IMR-90 (cell line): ENCODE results near the gene RAET1E. TPM values are rescaled to one million over a fixed set of nuclear protein-coding genes. Genes with fewer than 3 reads are reported as not detected.
"Not testable (repeated sequence)": the region's sequence is repeated elsewhere in the genome, so short reads cannot be mapped to it uniquely, and the experiment has no call there.

Experiments used
- ATAC-seq: fragments of 200-7000 bp; cut with Tn5 transposase; 2 replicates; pipeline ENCODE4 v1.9.1; 2020; ENCODE audit warnings: low read depth, mild to moderate bottlenecking, moderate library complexity
- BruUV-seq: library from RNA; stranded (reverse); fragments of 400-500 nt; replicated peaks from 2 replicates; lab custom pipeline; 2021; lab: Mats Ljungman, UMichigan
- CTCF ChIA-PET: fragments of 300-600 bp; formaldehyde crosslinking; extraction: SDS; loops from one replicate; lab custom pipeline; 2021; ENCODE audit warnings: antibody characterized with exemption; lab: Yijun Ruan, JAX
- POLR2A ChIA-PET: fragments of 300-600 bp; sonication (Branson Sonifier 250); formaldehyde crosslinking; loops from one replicate; lab custom pipeline; 2022; ENCODE audit warnings: antibody characterized with exemption; ENCODE audit not compliant: unreplicated experiment; lab: Charles Lee
- DNase-seq: peaks from one replicate; pipeline ENCODE4 v3.0.0; 2013
- H2AFZ ChIP-seq: replicated peaks from 2 replicates; pipeline ENCODE3; 2013; ENCODE audit warnings: low read length, mild to moderate bottlenecking; ENCODE audit not compliant: poor library complexity
- H2AK5ac ChIP-seq: 2 replicates; pipeline ENCODE4 v1.6.1; 2013; ENCODE audit warnings: low read depth, low read length, inconsistent platforms
- H2AK9ac ChIP-seq: replicated peaks from 2 replicates; pipeline ENCODE3; 2013; ENCODE audit warnings: mild to moderate bottlenecking, low read depth, low read length, moderate library complexity; ENCODE audit not compliant: poor library complexity
- H2BK120ac ChIP-seq: 2 replicates; pipeline ENCODE4 v1.6.1; 2013; ENCODE audit warnings: low read depth, low read length, inconsistent platforms
- H2BK15ac ChIP-seq: 3 replicates; pipeline ENCODE4 v1.6.1; 2013; ENCODE audit warnings: low read depth, low read length, inconsistent platforms
- H2BK20ac ChIP-seq: 2 replicates; pipeline ENCODE4 v1.6.1; 2013; ENCODE audit warnings: low read depth, mild to moderate bottlenecking, inconsistent platforms, low read length, moderate library complexity
- H2BK5ac ChIP-seq: 2 replicates; pipeline ENCODE4 v1.6.1; 2013; ENCODE audit warnings: mild to moderate bottlenecking, low read depth, low read length, inconsistent platforms; ENCODE audit not compliant: poor library complexity, severe bottlenecking
- H3K14ac ChIP-seq: replicated peaks from 2 replicates; pipeline ENCODE4 v1.6.1; 2013; ENCODE audit warnings: low read depth, low read length, inconsistent platforms
- H3K18ac ChIP-seq: 2 replicates; pipeline ENCODE4 v1.6.1; 2013; ENCODE audit warnings: low read depth, low read length, control low read depth
- H3K23ac ChIP-seq: 2 replicates; pipeline ENCODE4 v1.6.1; 2013; ENCODE audit warnings: low read depth, low read length, inconsistent platforms
- H3K27ac ChIP-seq: 2 replicates; pipeline ENCODE4 v1.5.1; 2013; ENCODE audit warnings: mild to moderate bottlenecking, control low read depth, low read length; ENCODE audit not compliant: insufficient read depth
- H3K27me3 ChIP-seq: 2 replicates; pipeline ENCODE4 v1.6.1; 2013; ENCODE audit warnings: low read length; ENCODE audit not compliant: control insufficient read depth, insufficient read depth
- H3K36me3 ChIP-seq: 2 replicates; pipeline ENCODE4 v1.6.1; 2013; ENCODE audit warnings: low read length, mixed read lengths; ENCODE audit not compliant: control insufficient read depth, insufficient read depth
- H3K4ac ChIP-seq: 2 replicates; pipeline ENCODE4 v1.6.1; 2013; ENCODE audit warnings: low read depth, low read length, inconsistent platforms
- H3K4me1 ChIP-seq: 2 replicates; pipeline ENCODE4 v1.6.1; 2013; ENCODE audit warnings: low read length, mixed read lengths; ENCODE audit not compliant: control insufficient read depth, insufficient read depth
- H3K4me2 ChIP-seq: 2 replicates; pipeline ENCODE4 v1.6.1; 2013; ENCODE audit warnings: low read depth, mild to moderate bottlenecking, control low read depth, low read length, moderate library complexity
- H3K4me3 ChIP-seq: 2 replicates; pipeline ENCODE4 v1.5.1; 2013; ENCODE audit warnings: low read depth, mild to moderate bottlenecking, control low read depth, low read length, moderate library complexity; ENCODE audit not compliant: insufficient read depth
- H3K56ac ChIP-seq: 2 replicates; pipeline ENCODE4 v1.6.1; 2013; ENCODE audit warnings: low read length, inconsistent platforms; ENCODE audit not compliant: insufficient read depth; ENCODE audit errors: extremely low read depth
- H3K79me1 ChIP-seq, 2 experiments: 2 replicates each; pipeline ENCODE4 v1.6.1; 2013; ENCODE audit warnings: low read length in 2 of 2, inconsistent platforms in 1 of 2, low read depth in 1 of 2
- H3K9ac ChIP-seq: 2 replicates; pipeline ENCODE4 v1.6.1; 2013; ENCODE audit warnings: low read depth, low read length, control low read depth
- H3K9me1 ChIP-seq: 2 replicates; pipeline ENCODE4 v1.6.1; 2013; ENCODE audit warnings: low read length, inconsistent platforms; ENCODE audit not compliant: insufficient read depth
- H3K9me3 ChIP-seq: 2 replicates; pipeline ENCODE4 v1.6.1; 2013; ENCODE audit warnings: low read length; ENCODE audit not compliant: control insufficient read depth, insufficient read depth
- H4K20me1 ChIP-seq: 2 replicates; pipeline ENCODE4 v1.6.1; 2013; ENCODE audit warnings: low read length, inconsistent platforms; ENCODE audit not compliant: insufficient read depth
- H4K5ac ChIP-seq: 2 replicates; pipeline ENCODE4 v1.6.1; 2013; ENCODE audit warnings: mild to moderate bottlenecking, low read depth, low read length, control low read depth
- H4K8ac ChIP-seq, 2 experiments: 2 replicates each; pipeline ENCODE4 v1.6.1; 2013; ENCODE audit warnings: low read depth in 2 of 2, low read length in 2 of 2, control low read depth in 1 of 2, inconsistent platforms in 1 of 2
- H4K91ac ChIP-seq: 2 replicates; pipeline ENCODE4 v1.6.1; 2013; ENCODE audit warnings: low read depth, low read length, inconsistent platforms; ENCODE audit not compliant: insufficient read depth
- CHD1 ChIP-seq: IDR thresholded peaks from 2 replicates; pipeline ENCODE4 v1.6.1; 2012; ENCODE audit warnings: low read depth, low read length, improper control_type of control experiment
- RCOR1 ChIP-seq: IDR thresholded peaks from 2 replicates; pipeline ENCODE4 v1.6.1; 2012; ENCODE audit warnings: mild to moderate bottlenecking, low read length, improper control_type of control experiment; ENCODE audit not compliant: insufficient replicate concordance
- WGBS, 2 experiments: methylation state at CpG; one replicate each; pipeline versions ENCODE4 v1.1.5 to v1.1.7; 2013; ENCODE audit warnings: missing lambda C conversion rate in 2 of 2; ENCODE audit not compliant: insufficient read length in 1 of 2; ENCODE audit errors: extremely low coverage in 2 of 2; 5-methylcytosine and 5-hydroxymethylcytosine counted together
- dilution Hi-C: fragments of 300-500 bp; cut with HindIII; formaldehyde crosslinking; loops from one replicate; pipeline ENCODE4 v1.14.3; 2018; ENCODE audit warnings: low sequenced_read_pairs; ENCODE audit not compliant: unreplicated experiment
- in situ Hi-C: fragments of 300-500 bp; cut with MboI; formaldehyde crosslinking; loops from 3 replicates; pipeline ENCODE4 v1.14.3; 2019; ENCODE audit warnings: low sequenced_read_pairs, inconsistent platforms, mixed read lengths
- intact Hi-C: fragments of 100-400 bp; cut with micrococcal nuclease; formaldehyde crosslinking; loops from 2 replicates; pipeline ENCODE4 v1.10.0; 2022
- polyA plus RNA-seq, 3 experiments: library from polyadenylated mRNA; depleted of rRNA; stranded (reverse); fragments of >200 nt; gene quantifications; 2 replicates each; pipeline ENCODE4 v1.2.3, GENCODE V29; 2012; ENCODE audit warnings: low replicate concordance in 1 of 3
- total RNA-seq: library from RNA; depleted of rRNA; stranded (reverse); fragments of >200 nt; gene quantifications from 2 replicates; pipeline ENCODE4 v1.2.3, GENCODE V29; 2012
- TF ChIP-seq, protein P1 (sequence below): fragments of 150-350 bp; IDR thresholded peaks from 2 replicates; pipeline ENCODE4 v1.6.1; 2016; ENCODE audit warnings: low read depth, mild to moderate bottlenecking, low read length, moderate library complexity, borderline replicate concordance
- TF ChIP-seq, protein P2 (sequence below): fragments of 150-350 bp; IDR thresholded peaks from 2 replicates; pipeline ENCODE4 v1.6.1; 2017; ENCODE audit warnings: mild to moderate bottlenecking, antibody characterized with exemption, low read length, low read depth

Gene RAET1E
- total and polyA plus RNA-seq, 2 of the 4 experiments (the other 2 are of a cell fraction) = not detected

DNA sequence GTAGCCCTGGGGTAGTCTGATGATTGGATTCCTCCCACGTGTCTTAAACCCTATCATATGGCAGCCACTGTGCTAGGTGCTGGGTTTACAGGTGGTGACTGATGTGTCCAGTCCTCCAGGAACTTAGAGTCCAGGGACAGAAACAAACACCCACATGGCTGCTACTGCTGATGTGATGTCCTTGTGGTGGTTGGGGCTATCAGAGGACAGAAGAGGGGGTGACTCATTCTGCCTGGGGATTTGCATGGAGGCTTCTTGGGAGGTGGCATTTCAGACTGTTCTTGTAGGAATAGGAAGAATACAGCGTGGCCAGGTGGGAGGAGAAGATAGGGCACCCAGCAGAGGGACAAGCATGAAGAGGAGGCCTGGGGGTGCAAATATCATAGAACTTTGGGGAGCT lies 15.2 kb upstream of the RAET1E start:
- Histone ChIP-seq H2AFZ (no peak overlapping the region), H3K56ac (no peak overlapping the region), H4K91ac (no peak overlapping the region), H3K18ac (no peak overlapping the region), H3K9ac (no peak overlapping the region), H3K9me3 (peaks cover 10% of the 10 kb centered on the region), H2AK9ac (no peak overlapping the region), H4K5ac (no peak overlapping the region), H3K4me3 (no peak overlapping the region), H3K14ac (no peak overlapping the region), H2BK120ac (no peak overlapping the region), H3K36me3 (no peaks in the 10 kb centered on the region), H2BK20ac (no peak overlapping the region), H3K4ac (no peak overlapping the region), H3K23ac (no peak overlapping the region), H4K20me1 (no peaks in the 10 kb centered on the region), H3K4me1 (no peaks in the 10 kb centered on the region), H4K8ac (no peak overlapping the region), H3K79me1 (no peaks in the 10 kb centered on the region), H2BK5ac (no peak overlapping the region), H2AK5ac (no peak overlapping the region), H3K27me3 (peaks cover 18% of the 10 kb centered on the region), H3K27ac (no peak overlapping the region), H3K4me2 (no peak overlapping the region), H2BK15ac (no peak overlapping the region), H3K9me1 (peaks cover 4% of the 10 kb centered on the region; the same call in 1 of the 2 replicates)
- DNase-seq (no peak), ATAC-seq (no peak)
- 20% methylated on average over 1 of the region's 2 CpGs; no CpG with 5 or more reads in 1 of the 2 experiments for WGBS, 2 experiments
- CTCF ChIA-PET = no interaction called here
- POLR2A ChIA-PET = no interaction called here
- TF ChIP-seq CHD1 (no peak), RCOR1 (no peak)
- TF ChIP-seq, protein P1, sequence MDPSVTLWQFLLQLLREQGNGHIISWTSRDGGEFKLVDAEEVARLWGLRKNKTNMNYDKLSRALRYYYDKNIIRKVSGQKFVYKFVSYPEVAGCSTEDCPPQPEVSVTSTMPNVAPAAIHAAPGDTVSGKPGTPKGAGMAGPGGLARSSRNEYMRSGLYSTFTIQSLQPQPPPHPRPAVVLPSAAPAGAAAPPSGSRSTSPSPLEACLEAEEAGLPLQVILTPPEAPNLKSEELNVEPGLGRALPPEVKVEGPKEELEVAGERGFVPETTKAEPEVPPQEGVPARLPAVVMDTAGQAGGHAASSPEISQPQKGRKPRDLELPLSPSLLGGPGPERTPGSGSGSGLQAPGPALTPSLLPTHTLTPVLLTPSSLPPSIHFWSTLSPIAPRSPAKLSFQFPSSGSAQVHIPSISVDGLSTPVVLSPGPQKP = no peak
- TF ChIP-seq, protein P2, sequence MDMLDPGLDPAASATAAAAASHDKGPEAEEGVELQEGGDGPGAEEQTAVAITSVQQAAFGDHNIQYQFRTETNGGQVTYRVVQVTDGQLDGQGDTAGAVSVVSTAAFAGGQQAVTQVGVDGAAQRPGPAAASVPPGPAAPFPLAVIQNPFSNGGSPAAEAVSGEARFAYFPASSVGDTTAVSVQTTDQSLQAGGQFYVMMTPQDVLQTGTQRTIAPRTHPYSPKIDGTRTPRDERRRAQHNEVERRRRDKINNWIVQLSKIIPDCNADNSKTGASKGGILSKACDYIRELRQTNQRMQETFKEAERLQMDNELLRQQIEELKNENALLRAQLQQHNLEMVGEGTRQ = no peak
- in situ Hi-C loops = no loop called here
- dilution Hi-C loops = no loop called here
- no TSS peak for BruUV-seq
- intact Hi-C loops = no loop called here

DNA sequence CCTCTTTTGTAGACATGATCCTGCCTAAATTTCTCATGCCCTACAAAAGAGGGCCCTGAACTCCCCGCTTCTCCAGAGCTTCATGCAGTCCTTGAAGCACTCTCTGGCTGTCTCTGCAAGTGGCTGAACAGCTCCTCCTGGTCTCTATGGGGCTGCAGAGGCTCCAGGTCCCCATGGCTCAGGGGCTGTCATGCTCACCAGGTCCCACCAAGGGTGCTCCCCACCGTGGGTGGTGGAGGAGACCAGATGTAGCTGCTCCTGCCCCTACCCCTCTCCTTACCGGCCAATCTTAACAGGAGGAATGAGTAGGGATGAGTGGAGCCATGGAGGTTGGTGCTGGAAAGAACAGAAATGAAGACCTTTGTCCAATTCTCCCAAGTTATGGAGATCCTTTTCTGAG lies 14.8 kb upstream of the RAET1E start:
- H3K9ac ChIP-seq, H3K23ac ChIP-seq, H3K4ac ChIP-seq, POLR2A ChIA-PET, intact Hi-C loops, H3K4me1 ChIP-seq, H3K27ac ChIP-seq, BruUV-seq, H2BK120ac ChIP-seq, H2AFZ ChIP-seq, H3K36me3 ChIP-seq, H2BK15ac ChIP-seq, H3K79me1 ChIP-seq, ATAC-seq, H2BK5ac ChIP-seq, H4K20me1 ChIP-seq, H4K5ac ChIP-seq, H3K14ac ChIP-seq, DNase-seq, H4K8ac ChIP-seq, H2AK5ac ChIP-seq, CTCF ChIA-PET, H3K4me3 ChIP-seq, H3K56ac ChIP-seq, H2AK9ac ChIP-seq, H3K18ac ChIP-seq, H3K4me2 ChIP-seq, dilution Hi-C loops, H3K9me1 ChIP-seq, in situ Hi-C loops, H4K91ac ChIP-seq, H2BK20ac ChIP-seq: not testable (repeated sequence)
- peaks cover 18% of the 10 kb centered on the region for H3K27me3 ChIP-seq
- WGBS, 2 experiments = no CpG with 5 or more reads among the region's 3 CpGs
- H3K9me3 ChIP-seq = peaks cover 10% of the 10 kb centered on the region
